Left lobe of liver (tissue), 2 donors: ENCODE results near the gene PPP1R13B. TPM values are rescaled to one million over a fixed set of nuclear protein-coding genes. Genes with fewer than 3 reads are reported as not detected.
A peak's percentile ranks its signal among the peaks of the same experiment; 100 is the strongest.

ENCODE experiments used
- ATAC-seq: fragments of 200-7000 bp; cut with Tn5 transposase; one replicate; pipeline ENCODE4 v1.9.1; 2020; ENCODE audit warnings: mild to moderate bottlenecking, moderate library complexity
- DNase-seq: peaks from one replicate; pipeline ENCODE4 v3.0.0-alpha.2; 2020; ENCODE audit warnings: low spot score
- total RNA-seq: library from RNA; stranded (reverse); gene quantifications from one replicate; pipeline ENCODE4 v1.2.1, GENCODE V29; 2021
- donor health status: DM: no; HTN: no; CAD: no; lungs with moderate emphysema.
- donor health status: DM: no; HTN: yes; CAD: no.

PPP1R13B gene
- total RNA-seq, 1 donor from 2014 or later, result 15.3 TPM

DNA sequence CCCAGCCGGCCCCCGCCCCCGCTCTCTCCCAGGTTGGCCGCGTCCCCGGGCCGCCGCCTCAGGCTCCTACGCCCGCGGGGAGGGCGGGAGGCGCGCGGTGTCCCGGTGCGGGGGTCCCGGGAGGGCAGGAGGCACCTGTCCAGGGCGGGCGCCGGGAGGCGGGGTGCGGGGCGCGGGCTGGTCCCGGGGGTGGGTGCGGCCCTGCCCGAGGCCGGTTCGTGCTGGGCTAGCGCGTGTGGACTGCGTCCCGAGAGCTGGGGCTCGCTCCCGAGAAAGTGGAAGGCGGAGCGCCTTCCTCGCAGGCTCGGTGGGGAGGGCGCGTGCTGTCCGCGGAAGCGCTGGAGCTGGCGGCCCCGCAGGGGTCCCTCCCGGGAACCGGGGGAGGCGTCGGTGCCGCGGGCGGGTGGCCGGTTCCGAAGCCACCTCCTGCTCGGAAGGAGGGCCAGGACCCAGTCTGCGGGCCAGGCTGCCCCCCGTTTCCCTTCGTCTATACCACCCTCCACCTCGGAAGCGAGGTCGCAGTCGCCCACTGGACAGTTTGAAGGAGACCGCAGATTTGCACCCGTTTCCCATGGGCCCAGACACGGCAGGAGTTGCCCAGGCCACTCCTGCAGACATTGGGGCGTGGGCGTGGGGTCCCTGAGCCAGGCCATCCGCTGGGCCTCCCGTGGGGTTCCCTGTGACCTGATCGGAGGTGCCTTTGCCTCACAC lies 131.1 kb downstream of the PPP1R13B start:
- DNase-seq, result no peak
- ATAC-seq, result peak; percentile 4

- peak; percentile 91 for ATAC-seq
- DNase-seq, result peak; percentile 100
These were observed 132.0 kb downstream of the PPP1R13B start, which contains the start of the genes XRCC3 and ZFYVE21 for GRCh38 chr14:103715052-103716000. Gene XRCC3 (minus strand): TSS chr14:103715451. CDS start chr14:103711087, 4,364 bp downstream. Gene ZFYVE21 (plus strand): TSS chr14:103715810. CDS start chr14:103715842, 32 bp downstream.

DNA sequence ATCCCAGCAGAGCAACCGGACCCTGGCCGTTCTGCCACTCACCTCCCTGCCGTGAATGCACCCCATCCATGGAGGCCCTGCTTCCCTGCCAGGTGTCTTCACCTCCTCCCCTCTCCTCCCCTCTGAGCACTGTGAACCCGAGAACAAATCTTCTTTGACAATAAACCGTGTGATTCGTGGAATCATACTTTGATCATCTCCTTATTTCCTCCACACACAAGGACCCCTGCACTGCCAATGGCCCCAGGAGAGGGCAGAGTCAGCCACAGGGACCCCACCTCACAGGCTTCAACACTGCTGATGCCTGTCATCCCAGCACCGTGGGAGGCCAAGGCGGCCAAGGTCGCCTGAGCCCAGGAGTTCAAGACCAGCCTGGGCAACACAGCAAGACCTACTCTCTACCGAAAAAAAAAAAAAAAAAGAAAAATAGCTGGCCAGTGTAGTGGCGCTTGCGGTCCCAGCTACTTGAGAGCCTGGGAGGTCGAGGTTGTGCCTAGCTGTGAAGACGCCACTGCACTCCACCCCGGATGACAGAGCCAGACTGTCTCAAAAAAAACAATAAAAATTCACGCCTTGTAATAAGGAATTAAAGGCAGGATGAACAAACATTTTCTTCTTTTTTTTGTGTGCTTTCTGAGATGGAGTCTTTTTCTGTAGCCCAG lies 133.2 kb downstream of the PPP1R13B start:
- no peak for DNase-seq
- no peak for ATAC-seq

- ATAC-seq, result no peak
These were observed 133.9 kb downstream of the PPP1R13B start for GRCh38 chr14:103713304-103714062.

GRCh38 chr14:103712633-103713247 lies 134.6 kb downstream of the PPP1R13B start:
- DNase-seq (no peak), ATAC-seq (no peak)

More at GRCh38 chr14:103713304-103714062, 133.9 kb downstream of the PPP1R13B start:
- DNase-seq, result no peak

DNA sequence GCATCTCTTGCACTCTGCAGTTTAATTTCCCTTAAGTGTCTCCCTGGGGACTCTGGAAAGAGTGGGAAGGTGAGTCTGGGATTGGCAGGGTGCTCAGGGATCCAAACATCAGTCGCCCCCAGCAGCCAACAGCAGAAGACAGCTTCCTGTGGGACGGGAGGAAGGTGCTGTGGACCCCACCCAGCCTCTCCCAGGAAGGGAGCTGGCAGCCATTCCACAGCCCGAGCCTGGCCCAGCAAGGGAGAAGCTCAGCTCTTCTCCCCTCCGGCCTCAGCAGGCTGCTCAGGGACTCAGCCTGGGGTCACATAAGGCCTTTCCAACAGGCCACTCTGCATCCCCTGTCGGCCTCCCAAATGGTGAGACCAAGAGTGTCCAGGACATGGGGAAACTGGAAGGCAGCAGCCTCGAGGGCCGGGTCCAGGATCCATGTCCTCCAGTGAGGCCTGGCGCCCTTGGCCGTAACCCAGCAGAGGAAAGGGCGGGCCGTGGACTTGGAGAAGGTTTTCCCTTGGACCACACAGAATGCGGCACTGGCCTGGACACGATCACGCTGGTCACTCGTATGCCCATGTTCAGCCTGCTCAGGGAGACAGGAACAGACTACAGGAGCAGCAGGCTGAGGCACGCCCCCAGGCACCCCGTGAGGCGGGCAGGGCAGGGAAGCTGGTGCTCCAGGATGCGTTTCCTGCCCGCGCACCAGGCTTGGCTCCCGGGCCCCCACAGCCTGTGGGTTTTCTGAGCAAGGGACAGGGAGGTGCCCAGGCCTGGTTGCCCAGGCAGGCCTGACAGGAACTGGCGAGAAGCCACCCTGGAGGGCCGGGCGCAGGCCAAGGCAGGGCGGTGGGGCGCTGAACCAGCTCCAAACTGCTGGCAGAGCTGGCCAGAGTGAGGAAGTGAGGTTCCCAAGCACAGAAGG lies 135.6 kb downstream of the PPP1R13B start:
- ATAC-seq (no peak), DNase-seq (no peak)

GRCh38 chr14:103710771-103711377 lies 136.5 kb downstream of the PPP1R13B start:
- DNase-seq, result no peak
- no peak for ATAC-seq

GRCh38 chr14:103709814-103710213 lies 137.6 kb downstream of the PPP1R13B start:
- no peak for DNase-seq
- no peak for ATAC-seq

GRCh38 chr14:103708750-103709187 lies 138.6 kb downstream of the PPP1R13B start:
- DNase-seq (no peak), ATAC-seq (peak; percentile 31)

DNA sequence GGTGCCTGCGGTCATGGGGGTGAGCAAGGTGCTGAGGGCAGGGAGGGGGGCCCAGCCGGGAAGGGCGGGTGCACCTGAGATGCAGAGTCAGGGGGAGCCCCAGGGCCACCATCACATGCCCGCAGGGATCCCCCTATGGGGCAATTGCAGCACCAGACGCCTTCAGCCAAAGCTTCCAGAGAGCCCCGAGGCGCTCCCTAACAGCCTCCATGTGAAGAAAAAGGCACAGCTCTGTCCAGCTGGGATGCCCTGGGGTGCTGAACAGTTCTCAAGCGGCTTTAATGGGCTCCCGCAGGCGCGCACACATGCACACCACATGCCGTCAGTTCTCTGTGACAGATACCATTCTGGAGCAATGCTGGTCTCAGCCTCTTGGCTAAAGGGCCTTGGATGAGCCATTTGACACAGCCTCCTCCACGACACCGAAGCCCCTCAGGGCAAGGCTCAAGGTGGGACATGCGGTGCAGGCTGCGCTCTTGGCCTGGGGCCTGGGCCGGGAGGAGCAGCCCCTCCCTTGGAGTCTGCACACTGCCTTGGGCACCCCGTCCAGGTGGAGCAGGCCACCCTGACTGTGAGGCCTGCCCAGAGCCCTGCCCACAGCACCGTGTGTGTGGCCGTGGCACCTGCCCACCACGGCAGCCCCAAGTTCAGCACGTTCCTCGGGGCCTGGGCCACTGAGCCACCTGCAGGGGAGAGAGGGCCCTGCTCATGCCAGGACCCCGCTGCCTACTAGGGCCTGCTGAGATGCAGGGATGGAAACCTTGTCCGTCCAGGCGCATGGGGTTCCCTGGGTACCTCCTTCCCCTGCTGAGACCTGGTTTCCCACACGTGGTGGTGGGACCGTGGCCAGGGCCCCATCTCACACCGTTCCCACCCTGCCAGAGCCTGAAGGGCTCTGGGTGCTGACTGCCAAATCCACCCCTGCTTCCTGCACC lies 139.8 kb downstream of the PPP1R13B start:
- DNase-seq, result no peak
- ATAC-seq, result no peak

DNA sequence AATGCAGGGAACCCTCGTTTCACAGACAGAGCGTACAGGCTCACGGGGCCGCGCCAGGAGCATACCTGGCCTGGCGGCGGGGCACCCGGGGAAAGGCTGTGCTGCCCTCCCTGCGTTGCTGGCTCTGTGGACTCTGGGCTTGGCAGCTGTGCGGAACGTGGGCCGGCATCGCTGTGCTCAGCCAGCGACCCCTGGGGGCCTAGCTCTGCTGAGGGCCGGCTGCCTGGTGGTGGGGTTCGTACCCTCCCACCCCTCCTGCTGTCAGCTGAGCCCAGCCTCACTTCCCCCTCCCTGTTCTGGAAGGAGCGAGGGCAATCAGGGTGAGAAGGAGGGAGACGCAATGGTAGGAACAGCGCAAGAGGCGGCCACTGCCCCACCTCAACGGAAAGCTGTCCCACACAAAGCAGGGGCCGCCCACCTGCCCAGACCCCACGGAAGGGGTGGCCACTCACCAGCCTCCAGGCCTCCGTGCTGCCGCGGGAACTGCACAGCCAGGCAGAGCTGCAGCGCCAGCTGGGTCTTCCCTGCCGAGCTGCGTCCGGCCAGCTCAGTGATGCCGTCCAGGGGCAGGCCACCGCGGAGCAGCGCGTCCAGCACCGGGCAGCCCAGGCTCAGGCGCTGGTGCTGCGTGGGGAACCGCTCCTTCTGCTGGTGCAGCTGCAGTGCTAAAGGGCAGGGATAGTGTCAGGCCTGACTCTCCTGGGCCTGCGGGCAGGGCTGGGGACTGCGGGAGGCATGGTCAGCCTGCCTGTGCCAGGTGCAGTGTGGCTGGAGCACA lies 140.6 kb downstream of the PPP1R13B start:
- ATAC-seq (no peak), DNase-seq (no peak)

GRCh38 chr14:103705504-103706284 lies 141.7 kb downstream of the PPP1R13B start:
- ATAC-seq (no peak), DNase-seq (no peak)

GRCh38 chr14:103705118-103705503 lies 142.3 kb downstream of the PPP1R13B start:
- no peak for DNase-seq
- ATAC-seq, result no peak

GRCh38 chr14:103704708-103705107 lies 142.7 kb downstream of the PPP1R13B start:
- no peak for ATAC-seq
- no peak for DNase-seq
